ENCODE measurements around the gene RNF7.

The RNF7 gene

GRCh38 chr3:141708367-141708766 lies 29.7 kb upstream of the RNF7 start:
- no peak for TF ChIP-seq CTCF (IDR thresholded peaks at IDR 0.05; ENCODE audit: insufficient read depth, low read depth, low read length, missing control alignments)
- DNase-seq (ENCODE audit: low read depth): no peak
- H3K4me3 ChIP-seq (ENCODE audit: low read depth, low read length): no peak overlapping the region

GRCh38 chr3:141709126-141709770 lies 28.9 kb upstream of the RNF7 start:
- no peak for DNase-seq (ENCODE audit: low read depth)
- no peak overlapping the region for H3K4me3 ChIP-seq (ENCODE audit: low read depth, low read length)
- no peak for TF ChIP-seq CTCF (IDR thresholded peaks at IDR 0.05; ENCODE audit: insufficient read depth, low read depth, low read length, missing control alignments)

- no peak for DNase-seq (ENCODE audit: low read depth)
- no peak for TF ChIP-seq CTCF (IDR thresholded peaks at IDR 0.05; ENCODE audit: insufficient read depth, low read depth, low read length, missing control alignments)
- H3K4me3 ChIP-seq (ENCODE audit: low read depth, low read length): no peak overlapping the region
Observed at GRCh38 chr3:141710121-141710520, 28.0 kb upstream of the RNF7 start.

GRCh38 chr3:141710888-141711616 lies 27.0 kb upstream of the RNF7 start:
- no peak for DNase-seq (ENCODE audit: low read depth)
- TF ChIP-seq CTCF (IDR thresholded peaks at IDR 0.05; ENCODE audit: insufficient read depth, low read depth, low read length, missing control alignments): no peak
- H3K4me3 ChIP-seq (ENCODE audit: low read depth, low read length): no peak overlapping the region

GRCh38 chr3:141714671-141715070 lies 23.4 kb upstream of the RNF7 start:
- TF ChIP-seq CTCF (IDR thresholded peaks at IDR 0.05; ENCODE audit: insufficient read depth, low read depth, low read length, missing control alignments): no peak
- no peak for DNase-seq (ENCODE audit: low read depth)
- no peak overlapping the region for H3K4me3 ChIP-seq (ENCODE audit: low read depth, low read length)

GRCh38 chr3:141722081-141722480 lies 16.0 kb upstream of the RNF7 start:
- no peak overlapping the region for H3K4me3 ChIP-seq (ENCODE audit: low read depth, low read length)
- no peak for TF ChIP-seq CTCF (IDR thresholded peaks at IDR 0.05; ENCODE audit: insufficient read depth, low read depth, low read length, missing control alignments)
- no peak for DNase-seq (ENCODE audit: low read depth)

Data from GM12865 (cell line).